Kidney (tissue), 14 donors: ENCODE results near the gene RNF112. TPM values are rescaled to one million over a fixed set of nuclear protein-coding genes. Genes with fewer than 3 reads are reported as not detected.

Experiments
- DNase-seq, 5 donors: peaks; one replicate each; pipeline ENCODE4 v3.0.0-alpha.2; 2013 to 2020
- FAIRE-seq: peaks from 2 replicates; lab custom pipeline; 2012; peaks lifted over from hg19 to GRCh38; lab: Jason Lieb, UNC
- H3K27ac ChIP-seq, 2 donors: one replicate each; pipeline ENCODE4 v1.7.0; 2013; ENCODE audit warnings: low read depth in 2 of 2, low read length in 2 of 2, inconsistent platforms in 1 of 2
- H3K27me3 ChIP-seq: one replicate; pipeline ENCODE4 v1.7.1; 2013; ENCODE audit warnings: low read length, inconsistent platforms; ENCODE audit not compliant: control insufficient read depth, insufficient read depth
- H3K36me3 ChIP-seq, 3 donors: one replicate each; pipeline versions ENCODE4 v1.7.0 to v1.7.1; 2013; ENCODE audit warnings: low read length in 3 of 3, control low read depth in 1 of 3, inconsistent platforms in 1 of 3; ENCODE audit not compliant: insufficient read depth in 3 of 3, control insufficient read depth in 2 of 3
- H3K4me1 ChIP-seq, 3 donors: one replicate each; pipeline versions ENCODE4 v1.7.0 to v1.7.1; 2013; ENCODE audit warnings: low read length in 3 of 3, inconsistent platforms in 1 of 3, low read depth in 1 of 3; ENCODE audit not compliant: control insufficient read depth in 2 of 3, insufficient read depth in 2 of 3
- H3K4me3 ChIP-seq, 3 donors: one replicate each; pipeline versions ENCODE4 v1.7.0 to v1.8.1; 2013; ENCODE audit warnings: low read length in 3 of 3, control low read depth in 1 of 3, inconsistent platforms in 1 of 3
- H3K9ac ChIP-seq, 3 donors: one replicate each; pipeline versions ENCODE4 v1.7.0 to v1.7.1; 2013; ENCODE audit warnings: low read length in 3 of 3, control low read depth in 1 of 3, inconsistent platforms in 1 of 3
- H3K9me3 ChIP-seq, 3 donors: one replicate each; pipeline versions ENCODE4 v1.7.0 to v1.7.1; 2013; ENCODE audit warnings: low read length in 3 of 3, control low read depth in 1 of 3, inconsistent platforms in 1 of 3; ENCODE audit not compliant: control insufficient read depth in 2 of 3, insufficient read depth in 1 of 3
- CTCF ChIP-seq: IDR thresholded peaks from 3 replicates; pipeline ENCODE4 v1.5.1; 2012; ENCODE audit warnings: mild to moderate bottlenecking, moderate library complexity, borderline replicate concordance; ENCODE audit not compliant: insufficient read depth; ENCODE audit errors: extremely low read depth
- intact Hi-C: fragments of 100-400 bp; cut with DNase I; formaldehyde crosslinking; loops from one replicate; pipeline ENCODE4 v1.11.1; 2022
- polyA plus RNA-seq: library from polyadenylated mRNA; stranded (reverse); fragments of 350-450 nt; fragmentation: Illumina TruSeq; extraction: RNeasy Lipid Tissue Mini Kit (QIAGEN cat#74804); gene quantifications from one replicate; pipeline ENCODE4 v1.2.3, GENCODE V29; 2014; ENCODE audit warnings: low read depth, low replicate concordance; ENCODE audit not compliant: insufficient read depth
- total RNA-seq: library from RNA; stranded (reverse); fragmentation: NEBNext Ultra II Directional; extraction: Animal tissue kit (Norgen Biotek cat#: 25700); gene quantifications from one replicate; pipeline ENCODE4 v1.2.1, GENCODE V29; 2021
- donor health status: control.
- donor health status: control.
- donor health status: control.
- donor health status: control.
- donor health status: control.
- donor health status: DM: yes; HTN: yes; CAD: no.
- donor health status: Normal renal cell carcinoma (clear cell type).

RNF112 gene
- total and polyA plus RNA-seq, 2 donors from 2014 or later = 0.99 to 7.3 TPM

- DNase-seq (peak in 1 of 5 donors; percentile 7), FAIRE-seq (no peak)
- no peak overlapping the region for H3K4me3 ChIP-seq
- intact Hi-C loops = no loop called here
- peaks cover 0 to 12% (median 0%) of the 10 kb centered on the region in 3 donors for H3K4me1 ChIP-seq
- H3K36me3 ChIP-seq = no peaks in the 10 kb centered on the region
- H3K9ac ChIP-seq = no peak overlapping the region
- no peak overlapping the region for H3K27ac ChIP-seq
- TF ChIP-seq CTCF = no peak
- no peaks in the 10 kb centered on the region for H3K27me3 ChIP-seq
- no peaks in the 10 kb centered on the region for H3K9me3 ChIP-seq
Measured at GRCh38 chr17:19372011-19372370, 39.0 kb upstream of the RNF112 start.

GRCh38 chr17:19372439-19372838 lies 38.6 kb upstream of the RNF112 start:
- peak in 1 of 5 donors; percentile 4 for DNase-seq
- H3K9ac ChIP-seq = no peak overlapping the region
- no peak for FAIRE-seq
- H3K27ac ChIP-seq = no peak overlapping the region
- H3K4me3 ChIP-seq = no peak overlapping the region
- H3K36me3 ChIP-seq = no peaks in the 10 kb centered on the region
- H3K9me3 ChIP-seq = no peaks in the 10 kb centered on the region
- peaks cover 0 to 12% (median 0%) of the 10 kb centered on the region in 3 donors for H3K4me1 ChIP-seq
- no peak for TF ChIP-seq CTCF
- intact Hi-C loops = no loop called here
- no peaks in the 10 kb centered on the region for H3K27me3 ChIP-seq

- Histone ChIP-seq H3K9ac (no peak overlapping the region), H3K9me3 (no peaks in the 10 kb centered on the region), H3K27ac (no peak overlapping the region), H3K4me3 (no peak overlapping the region), H3K4me1 (peaks cover 0 to 12% (median 0%) of the 10 kb centered on the region in 3 donors), H3K36me3 (no peaks in the 10 kb centered on the region), H3K27me3 (no peaks in the 10 kb centered on the region)
- FAIRE-seq (no peak), DNase-seq (peak in 1 of 5 donors; percentile 6)
- TF ChIP-seq CTCF = no peak
- intact Hi-C loops = no loop called here
Measured at GRCh38 chr17:19372866-19373504, 38.0 kb upstream of the RNF112 start.
